ENCODE measurements around the gene RELT. TPM values are rescaled to one million over a fixed set of nuclear protein-coding genes. Genes with fewer than 3 reads are reported as not detected.

Gene RELT
- total and polyA plus RNA-seq, 9 of the 15 experiments (the other 6 are each of a cell fraction or from before 2014, with no cell fraction given): 1.1 to 20.2 (median 7.4) TPM

DNA sequence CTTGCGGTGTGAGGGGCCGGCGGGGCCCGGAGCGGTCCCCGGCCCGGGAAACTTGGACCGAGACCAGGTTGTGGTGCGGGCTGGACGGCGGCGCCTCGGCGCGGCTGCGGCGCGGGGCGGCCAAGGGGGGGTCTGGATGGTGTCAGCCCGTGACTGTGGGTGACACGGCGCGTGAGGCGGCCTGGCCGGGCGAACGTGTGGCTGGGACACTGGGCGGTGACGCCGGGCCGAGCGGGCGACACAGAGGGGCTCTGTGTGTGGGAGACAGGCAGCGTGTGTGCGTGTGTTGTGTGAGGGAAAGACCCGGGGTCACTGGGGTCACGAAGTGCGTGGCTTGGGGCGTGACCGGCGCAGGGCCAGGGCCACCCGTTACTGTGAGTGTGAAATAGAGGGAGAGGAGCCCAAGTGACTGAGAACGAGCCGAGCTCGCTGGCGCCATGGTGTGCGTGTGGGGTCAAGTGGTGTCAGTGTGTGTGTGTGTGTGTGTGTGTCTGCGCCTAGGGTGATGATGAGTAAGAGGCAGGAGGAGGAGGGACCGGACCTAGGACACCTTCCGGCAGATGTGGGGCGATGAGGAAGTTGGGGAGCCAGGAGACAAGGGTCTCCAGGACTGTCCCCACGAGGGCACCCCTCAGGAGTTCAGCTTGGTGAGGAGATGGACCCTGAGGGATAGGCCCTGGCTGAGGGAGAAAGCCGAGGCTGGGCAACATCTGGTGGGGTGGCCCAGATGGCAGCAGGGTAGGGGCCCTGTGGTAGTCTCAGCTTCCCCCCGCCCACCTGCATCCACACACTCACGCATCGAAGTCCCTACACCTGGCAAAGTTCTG lies 817 bp downstream of the RELT start (continued):
- TF ChIP-seq CEBPG (CRISPR knock-in tag; IDR thresholded peaks at IDR 0.05): 0 out of 2 replicates have a peak, but pooled peaks have one; percentile 13
- no peak for TF ChIP-seq CEBPG (tag; conservative IDR thresholded peaks at IDR 0.05 in 1 of 2, IDR thresholded peaks at IDR 0.05 in 1 of 2)
- TF ChIP-seq, protein P1, sequence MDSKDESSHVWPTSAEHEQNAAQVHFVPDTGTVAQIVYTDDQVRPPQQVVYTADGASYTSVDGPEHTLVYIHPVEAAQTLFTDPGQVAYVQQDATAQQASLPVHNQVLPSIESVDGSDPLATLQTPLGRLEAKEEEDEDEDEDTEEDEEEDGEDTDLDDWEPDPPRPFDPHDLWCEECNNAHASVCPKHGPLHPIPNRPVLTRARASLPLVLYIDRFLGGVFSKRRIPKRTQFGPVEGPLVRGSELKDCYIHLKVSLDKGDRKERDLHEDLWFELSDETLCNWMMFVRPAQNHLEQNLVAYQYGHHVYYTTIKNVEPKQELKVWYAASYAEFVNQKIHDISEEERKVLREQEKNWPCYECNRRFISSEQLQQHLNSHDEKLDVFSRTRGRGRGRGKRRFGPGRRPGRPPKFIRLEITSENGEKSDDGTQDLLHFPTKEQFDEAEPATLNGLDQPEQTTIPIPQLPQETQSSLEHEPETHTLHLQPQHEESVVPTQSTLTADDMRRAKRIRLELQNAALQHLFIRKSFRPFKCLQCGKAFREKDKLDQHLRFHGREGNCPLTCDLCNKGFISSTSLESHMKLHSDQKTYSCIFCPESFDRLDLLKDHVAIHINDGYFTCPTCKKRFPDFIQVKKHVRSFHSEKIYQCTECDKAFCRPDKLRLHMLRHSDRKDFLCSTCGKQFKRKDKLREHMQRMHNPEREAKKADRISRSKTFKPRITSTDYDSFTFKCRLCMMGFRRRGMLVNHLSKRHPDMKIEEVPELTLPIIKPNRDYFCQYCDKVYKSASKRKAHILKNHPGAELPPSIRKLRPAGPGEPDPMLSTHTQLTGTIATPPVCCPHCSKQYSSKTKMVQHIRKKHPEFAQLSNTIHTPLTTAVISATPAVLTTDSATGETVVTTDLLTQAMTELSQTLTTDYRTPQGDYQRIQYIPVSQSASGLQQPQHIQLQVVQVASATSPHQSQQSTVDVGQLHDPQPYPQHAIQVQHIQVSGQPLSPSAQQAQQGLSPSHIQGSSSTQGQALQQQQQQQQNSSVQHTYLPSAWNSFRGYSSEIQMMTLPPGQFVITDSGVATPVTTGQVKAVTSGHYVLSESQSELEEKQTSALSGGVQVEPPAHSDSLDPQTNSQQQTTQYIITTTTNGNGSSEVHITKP (IDR thresholded peaks at IDR 0.05; ENCODE audit: partially characterized antibody): peak; percentile 16
- TF ChIP-seq, protein P2, sequence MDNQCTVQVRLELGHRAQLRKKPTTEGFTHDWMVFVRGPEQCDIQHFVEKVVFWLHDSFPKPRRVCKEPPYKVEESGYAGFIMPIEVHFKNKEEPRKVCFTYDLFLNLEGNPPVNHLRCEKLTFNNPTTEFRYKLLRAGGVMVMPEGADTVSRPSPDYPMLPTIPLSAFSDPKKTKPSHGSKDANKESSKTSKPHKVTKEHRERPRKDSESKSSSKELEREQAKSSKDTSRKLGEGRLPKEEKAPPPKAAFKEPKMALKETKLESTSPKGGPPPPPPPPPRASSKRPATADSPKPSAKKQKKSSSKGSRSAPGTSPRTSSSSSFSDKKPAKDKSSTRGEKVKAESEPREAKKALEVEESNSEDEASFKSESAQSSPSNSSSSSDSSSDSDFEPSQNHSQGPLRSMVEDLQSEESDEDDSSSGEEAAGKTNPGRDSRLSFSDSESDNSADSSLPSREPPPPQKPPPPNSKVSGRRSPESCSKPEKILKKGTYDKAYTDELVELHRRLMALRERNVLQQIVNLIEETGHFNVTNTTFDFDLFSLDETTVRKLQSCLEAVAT (IDR thresholded peaks at IDR 0.05): peak; percentile 65 to 90; a peak in 3 of 4 replicates
- TF ChIP-seq CREB1 (IDR thresholded peaks at IDR 0.05): no peak
- peak; percentile 62 for TF ChIP-seq CREB1 (CRISPR knock-in tag; IDR thresholded peaks at IDR 0.05)
- TF ChIP-seq MBD2 (IDR thresholded peaks at IDR 0.05; ENCODE audit: borderline replicate concordance, low read depth): peak; percentile 47; the same call in 1 of the 2 replicates
- TF ChIP-seq FOXK2 (conservative IDR thresholded peaks at IDR 0.05 in 1 of 2, IDR thresholded peaks at IDR 0.05 in 1 of 2; ENCODE audit: low read depth in 2 of 2): peak in 1 of 2 experiments; percentile 62; a peak in 1 of 4 replicates
- TF ChIP-seq PHTF2 (CRISPR knock-in tag; IDR thresholded peaks at IDR 0.05): no peak
- no peak for TF ChIP-seq U2AF2 (optimal IDR thresholded peaks at IDR 0.05; ENCODE audit: low read depth, low read length)
- peak; percentile 82 for TF ChIP-seq FOSL1 (tag; conservative IDR thresholded peaks at IDR 0.05)
- peak; percentile 64 for TF ChIP-seq TAF1 (IDR thresholded peaks at IDR 0.05; ENCODE audit: control insufficient read depth, extremely low read depth, insufficient read depth, low read length, severe bottlenecking)
- peak; percentile 80; the same call in 1 of the 2 replicates for TF ChIP-seq NR2C2 (CRISPR knock-in tag; IDR thresholded peaks at IDR 0.05)
- peak; percentile 90 for TF ChIP-seq NR2C2 (tag; IDR thresholded peaks at IDR 0.05)
- TF ChIP-seq, protein P3, sequence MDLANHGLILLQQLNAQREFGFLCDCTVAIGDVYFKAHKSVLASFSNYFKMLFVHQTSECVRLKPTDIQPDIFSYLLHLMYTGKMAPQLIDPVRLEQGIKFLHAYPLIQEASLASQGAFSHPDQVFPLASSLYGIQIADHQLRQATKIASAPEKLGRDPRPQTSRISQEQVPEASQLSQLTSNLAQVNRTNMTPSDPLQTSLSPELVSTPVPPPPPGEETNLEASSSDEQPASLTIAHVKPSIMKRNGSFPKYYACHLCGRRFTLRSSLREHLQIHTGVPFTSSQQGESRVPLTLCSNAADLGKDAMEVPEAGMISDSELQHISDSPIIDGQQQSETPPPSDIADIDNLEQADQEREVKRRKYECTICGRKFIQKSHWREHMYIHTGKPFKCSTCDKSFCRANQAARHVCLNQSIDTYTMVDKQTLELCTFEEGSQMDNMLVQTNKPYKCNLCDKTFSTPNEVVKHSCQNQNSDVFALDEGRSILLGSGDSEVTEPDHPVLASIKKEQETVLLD (IDR thresholded peaks at IDR 0.05): peak; percentile 83
- peak; percentile 80 for TF ChIP-seq SMAD4 (CRISPR knock-in tag; conservative IDR thresholded peaks at IDR 0.05)
- no peak for TF ChIP-seq SPI1 (IDR thresholded peaks at IDR 0.05; ENCODE audit: borderline replicate concordance, low read depth, low read length)
- 0 out of 2 replicates have a peak, but pooled peaks have one; percentile 42 for TF ChIP-seq ETV1 (tag; conservative IDR thresholded peaks at IDR 0.05; ENCODE audit: low read depth)
- no peak for TF ChIP-seq MEF2A (IDR thresholded peaks at IDR 0.05; ENCODE audit: control insufficient read depth, low read depth, low read length)
- TF ChIP-seq RB1 (IDR thresholded peaks at IDR 0.05; ENCODE audit: low read depth): peak; percentile 14; the same call in 1 of the 2 replicates

Measured in K562 (cell line).